ENCODE results near the gene HSPA1L.

Gene HSPA1L

GRCh38 chr6:31837369-31838113, 22.5 kb upstream of the HSPA1L start:
- no peak for TF ChIP-seq CTCF (IDR thresholded peaks at IDR 0.05)

DNA sequence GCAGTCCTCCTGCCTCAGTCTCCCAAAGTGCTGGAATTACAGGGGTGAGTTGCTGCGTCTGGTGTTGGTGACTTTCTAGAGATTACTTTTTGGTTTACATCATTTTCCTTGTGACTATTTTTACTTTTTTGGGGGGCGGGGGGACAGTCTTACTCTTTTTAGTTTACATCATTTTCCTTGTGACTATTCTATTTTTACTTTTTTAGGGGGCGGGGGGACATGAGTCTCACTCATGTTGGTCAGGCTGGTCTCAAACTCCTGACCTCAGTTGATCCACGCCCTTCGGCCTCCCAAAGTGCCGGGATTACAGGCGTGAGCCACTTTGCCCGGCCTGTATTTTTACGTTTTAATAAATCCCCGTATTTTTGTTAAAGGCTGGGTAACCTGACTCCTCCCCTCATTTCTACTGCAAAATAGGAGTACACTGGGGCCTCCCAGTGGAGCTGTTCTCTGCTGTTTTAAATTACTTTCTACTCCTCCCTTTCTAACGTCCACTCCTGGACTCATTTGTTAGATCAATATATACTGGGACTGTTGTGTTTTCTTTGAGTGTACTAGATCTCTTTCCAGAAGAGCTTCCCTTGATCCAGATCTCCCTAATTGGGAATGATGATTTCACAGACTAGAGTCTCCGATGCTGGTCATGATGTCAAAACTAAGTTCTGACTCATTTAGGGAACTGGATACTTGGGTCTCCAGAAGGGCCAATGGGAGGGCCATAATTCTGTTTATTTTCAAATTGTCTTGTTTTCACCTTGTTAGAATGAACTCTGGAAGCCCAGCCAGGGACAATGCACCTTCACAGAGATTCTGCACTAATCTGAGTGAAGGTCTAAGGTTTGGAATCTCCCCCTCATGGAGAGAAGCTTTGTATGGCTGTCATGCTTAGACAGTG, 21.6 kb upstream of the HSPA1L start:
- no peak for TF ChIP-seq CTCF (IDR thresholded peaks at IDR 0.05)

- TF ChIP-seq CTCF (IDR thresholded peaks at IDR 0.05) = no peak
These were observed 21.0 kb upstream of the HSPA1L start for GRCh38 chr6:31836047-31836473.

DNA sequence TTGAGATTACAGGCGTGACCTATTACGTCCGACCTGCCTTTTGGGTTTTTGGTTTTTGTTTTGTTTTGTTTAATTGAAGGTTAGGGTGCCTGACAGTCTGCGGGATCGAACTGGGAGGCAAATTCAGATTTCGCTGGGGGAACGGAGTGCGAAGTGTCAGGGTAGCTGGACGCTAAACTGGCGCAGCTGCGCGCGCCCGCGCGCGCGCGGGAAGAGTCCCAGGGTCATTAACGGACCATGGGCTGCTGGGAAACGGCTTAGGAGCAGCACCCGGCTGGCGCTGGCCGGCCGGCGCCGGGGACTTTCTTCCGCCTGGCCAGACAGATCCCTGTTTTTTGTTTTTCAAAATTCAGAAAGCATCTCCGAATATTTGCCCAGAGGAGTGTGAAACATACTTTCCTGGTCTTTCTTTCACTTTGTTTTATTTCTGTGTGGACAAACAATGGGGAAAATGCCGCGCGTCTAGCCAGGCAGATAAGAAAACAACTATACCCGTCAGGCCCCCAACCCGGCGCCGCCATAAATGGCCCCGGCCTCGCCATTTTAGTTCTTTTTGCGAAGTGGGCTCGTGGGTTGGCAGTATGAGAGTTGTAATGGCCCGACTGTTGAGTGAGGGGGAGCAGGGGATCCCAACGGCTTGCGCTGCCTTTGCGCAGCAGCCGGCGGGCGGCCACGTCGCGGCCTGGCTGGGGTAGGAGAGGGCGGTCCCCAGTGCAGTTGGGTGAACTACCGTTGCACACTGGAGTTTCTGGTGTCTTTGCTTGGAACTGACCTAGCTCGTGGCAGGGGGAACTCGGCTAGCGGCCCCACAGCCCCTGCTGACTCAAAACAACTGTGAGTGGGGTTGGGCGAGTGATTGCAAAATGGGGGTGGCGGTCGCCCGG, 19.5 kb upstream of the HSPA1L start:
- TF ChIP-seq CTCF (IDR thresholded peaks at IDR 0.05) = no peak

DNA sequence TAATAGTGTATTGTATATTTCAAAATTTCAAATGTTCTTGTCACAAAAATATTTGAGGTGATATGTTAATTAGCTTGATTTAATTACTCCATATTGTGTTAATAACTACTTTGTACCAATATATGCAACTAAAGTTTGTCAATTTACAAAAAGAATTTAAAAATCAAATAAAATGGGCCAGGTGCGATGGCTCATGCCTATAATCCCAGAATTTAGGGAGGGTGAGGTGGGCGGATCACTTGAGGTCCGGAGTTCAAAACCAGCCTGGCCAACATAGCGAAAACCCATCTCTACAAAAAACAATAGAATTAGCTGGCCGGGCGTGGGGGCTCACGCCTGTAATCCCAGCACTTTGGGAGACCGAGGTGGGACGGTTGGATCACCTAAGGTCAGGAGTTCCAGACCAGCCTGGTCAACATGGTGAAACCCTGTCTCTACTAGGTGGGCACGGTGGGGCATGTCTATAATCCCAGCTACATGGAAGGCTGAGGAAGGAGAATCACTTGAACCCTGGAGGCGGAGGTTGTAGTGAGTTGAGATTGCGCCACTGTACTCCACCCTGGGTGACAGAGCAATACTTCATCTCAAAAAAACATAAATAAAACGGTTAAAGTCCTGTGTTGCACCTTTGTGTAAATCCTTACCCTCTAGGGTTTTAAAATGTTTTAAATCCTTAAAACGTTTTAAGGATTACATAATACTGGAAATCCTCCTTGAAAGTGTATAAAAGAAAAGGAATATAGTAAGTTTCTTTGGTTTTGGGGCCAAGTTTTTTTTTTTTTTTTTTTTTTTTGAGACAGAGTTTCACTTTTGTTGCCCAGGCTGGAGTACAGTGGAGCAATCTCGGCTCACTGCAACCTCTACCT, 16.5 kb upstream of the HSPA1L start:
- TF ChIP-seq CTCF (IDR thresholded peaks at IDR 0.05) = no peak

DNA sequence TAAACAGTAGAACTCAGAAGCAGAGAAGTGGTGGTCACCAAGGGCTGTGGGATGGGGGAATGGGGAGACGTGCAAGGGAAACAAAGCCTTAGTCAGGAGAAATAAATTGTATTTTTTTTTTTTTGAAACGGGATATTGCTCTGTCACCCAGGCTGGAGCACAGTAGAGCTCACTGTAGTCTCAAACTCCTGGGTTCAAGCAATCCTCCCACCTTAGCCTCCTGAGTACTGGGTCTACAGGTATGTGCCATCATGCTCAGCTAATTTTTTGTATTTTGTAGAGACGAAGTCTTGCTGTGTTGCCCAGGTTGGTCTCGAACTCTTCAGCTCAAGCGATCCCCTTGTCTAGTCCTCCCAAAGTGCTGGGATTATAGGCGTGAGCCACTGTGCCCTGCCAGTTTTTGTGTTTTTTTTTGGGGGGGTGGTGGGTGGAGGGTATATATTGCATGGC, 15.8 kb upstream of the HSPA1L start:
- no peak for TF ChIP-seq CTCF (IDR thresholded peaks at IDR 0.05)
